Activated CD8-positive, alpha-beta memory T cell treated with anti-CD3 and anti-CD28 coated beads for 48 hours (primary cell): Measurements from ENCODE around the gene NME9.

Experiments
- DNase-seq, 3 experiments: peaks; one replicate each; pipeline ENCODE4 v3.0.0-alpha.2; 2020; ENCODE audit warnings: low read depth in 2 of 3, low spot score in 2 of 3

NME9 gene

GRCh38 chr3:138362538-138362937 lies 32.9 kb upstream of the NME9 start:
- DNase-seq, result no peak

GRCh38 chr3:138361561-138361971 lies 31.9 kb upstream of the NME9 start:
- DNase-seq, result no peak

- DNase-seq, result no peak
These were observed 31.3 kb upstream of the NME9 start for GRCh38 chr3:138360869-138361525.

- no peak for DNase-seq
These were observed 30.5 kb upstream of the NME9 start for GRCh38 chr3:138359919-138360868.

- no peak for DNase-seq
These were observed 29.7 kb upstream of the NME9 start for GRCh38 chr3:138359148-138359918.

- no peak for DNase-seq
These were observed 27.2 kb upstream of the NME9 start for GRCh38 chr3:138356730-138357405.

- no peak for DNase-seq
These were observed 25.4 kb upstream of the NME9 start for GRCh38 chr3:138355071-138355470.

- DNase-seq, result no peak
These were observed 24.7 kb upstream of the NME9 start for GRCh38 chr3:138354376-138354775.

GRCh38 chr3:138351916-138352550 lies 22.4 kb upstream of the NME9 start:
- no peak for DNase-seq

- no peak for DNase-seq
These were observed 21.5 kb upstream of the NME9 start for GRCh38 chr3:138351151-138351550.

- DNase-seq, result no peak
These were observed 20.4 kb upstream of the NME9 start for GRCh38 chr3:138349926-138350665.

GRCh38 chr3:138348754-138349739 lies 19.4 kb upstream of the NME9 start:
- no peak for DNase-seq

GRCh38 chr3:138347960-138348753 lies 18.5 kb upstream of the NME9 start, which contains the start of gene MRAS:
Gene MRAS (plus strand): TSS chr3:138348579. CDS start chr3:138372884, 24,305 bp downstream.
- no peak for DNase-seq

- no peak for DNase-seq
These were observed 15.1 kb upstream of the NME9 start for GRCh38 chr3:138344754-138345153.

GRCh38 chr3:138340511-138340910 lies 10.9 kb upstream of the NME9 start:
- no peak for DNase-seq

GRCh38 chr3:138338811-138339210 lies 9.2 kb upstream of the NME9 start:
- DNase-seq, result no peak

GRCh38 chr3:138338244-138338643 lies 8.6 kb upstream of the NME9 start:
- no peak for DNase-seq
